Measurements from ENCODE around the gene CBLN3.

Gene CBLN3

DNA sequence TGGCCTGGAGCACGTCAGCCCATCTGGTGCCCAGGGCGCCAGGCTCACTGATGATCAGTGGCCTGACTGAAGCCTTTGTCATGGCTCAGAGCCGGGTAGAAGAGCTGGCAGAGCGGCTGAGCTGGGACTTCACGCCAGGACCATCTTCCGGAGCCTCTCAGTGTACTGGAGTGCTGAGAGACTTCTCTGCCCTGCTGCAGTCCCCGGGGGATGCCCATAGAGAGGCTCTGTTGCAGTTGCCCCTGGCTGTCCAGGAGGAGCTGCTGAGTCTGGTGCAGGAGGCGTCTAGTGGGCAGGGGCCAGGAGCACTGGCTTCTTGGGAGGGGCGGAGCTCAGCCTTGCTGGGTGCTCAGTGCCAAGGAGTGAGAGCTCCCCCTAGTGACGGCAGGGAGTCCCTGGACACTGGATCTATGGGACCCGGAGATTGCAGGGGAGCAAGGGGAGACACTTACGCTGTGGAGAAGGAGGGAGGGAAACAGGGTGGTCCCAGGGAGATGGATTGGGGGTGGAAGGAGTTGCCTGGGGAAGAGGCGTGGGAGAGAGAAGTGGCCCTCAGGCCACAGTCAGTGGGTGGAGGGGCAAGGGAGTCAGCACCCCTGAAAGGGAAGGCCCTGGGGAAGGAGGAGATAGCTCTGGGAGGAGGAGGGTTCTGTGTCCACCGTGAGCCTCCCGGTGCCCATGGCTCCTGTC lies 2.2 kb upstream of the CBLN3 start (continued):
- TF ChIP-seq, protein P1, sequence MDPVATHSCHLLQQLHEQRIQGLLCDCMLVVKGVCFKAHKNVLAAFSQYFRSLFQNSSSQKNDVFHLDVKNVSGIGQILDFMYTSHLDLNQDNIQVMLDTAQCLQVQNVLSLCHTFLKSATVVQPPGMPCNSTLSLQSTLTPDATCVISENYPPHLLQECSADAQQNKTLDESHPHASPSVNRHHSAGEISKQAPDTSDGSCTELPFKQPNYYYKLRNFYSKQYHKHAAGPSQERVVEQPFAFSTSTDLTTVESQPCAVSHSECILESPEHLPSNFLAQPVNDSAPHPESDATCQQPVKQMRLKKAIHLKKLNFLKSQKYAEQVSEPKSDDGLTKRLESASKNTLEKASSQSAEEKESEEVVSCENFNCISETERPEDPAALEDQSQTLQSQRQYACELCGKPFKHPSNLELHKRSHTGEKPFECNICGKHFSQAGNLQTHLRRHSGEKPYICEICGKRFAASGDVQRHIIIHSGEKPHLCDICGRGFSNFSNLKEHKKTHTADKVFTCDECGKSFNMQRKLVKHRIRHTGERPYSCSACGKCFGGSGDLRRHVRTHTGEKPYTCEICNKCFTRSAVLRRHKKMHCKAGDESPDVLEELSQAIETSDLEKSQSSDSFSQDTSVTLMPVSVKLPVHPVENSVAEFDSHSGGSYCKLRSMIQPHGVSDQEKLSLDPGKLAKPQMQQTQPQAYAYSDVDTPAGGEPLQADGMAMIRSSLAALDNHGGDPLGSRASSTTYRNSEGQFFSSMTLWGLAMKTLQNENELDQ (tag by site-specific recombination; IDR thresholded peaks at IDR 0.05; ENCODE audit: low read depth) = no peak
- TF ChIP-seq ZNF529 (tag by site-specific recombination; IDR thresholded peaks at IDR 0.05; ENCODE audit: insufficient replicate concordance) = no peak
- no peak for TF ChIP-seq ZNF488 (tag by site-specific recombination; IDR thresholded peaks at IDR 0.05)
- TF ChIP-seq, protein P2, sequence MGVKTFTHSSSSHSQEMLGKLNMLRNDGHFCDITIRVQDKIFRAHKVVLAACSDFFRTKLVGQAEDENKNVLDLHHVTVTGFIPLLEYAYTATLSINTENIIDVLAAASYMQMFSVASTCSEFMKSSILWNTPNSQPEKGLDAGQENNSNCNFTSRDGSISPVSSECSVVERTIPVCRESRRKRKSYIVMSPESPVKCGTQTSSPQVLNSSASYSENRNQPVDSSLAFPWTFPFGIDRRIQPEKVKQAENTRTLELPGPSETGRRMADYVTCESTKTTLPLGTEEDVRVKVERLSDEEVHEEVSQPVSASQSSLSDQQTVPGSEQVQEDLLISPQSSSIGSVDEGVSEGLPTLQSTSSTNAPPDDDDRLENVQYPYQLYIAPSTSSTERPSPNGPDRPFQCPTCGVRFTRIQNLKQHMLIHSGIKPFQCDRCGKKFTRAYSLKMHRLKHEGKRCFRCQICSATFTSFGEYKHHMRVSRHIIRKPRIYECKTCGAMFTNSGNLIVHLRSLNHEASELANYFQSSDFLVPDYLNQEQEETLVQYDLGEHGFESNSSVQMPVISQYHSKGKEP (tag by site-specific recombination; IDR thresholded peaks at IDR 0.05) = no peak
- TF ChIP-seq, protein P3, sequence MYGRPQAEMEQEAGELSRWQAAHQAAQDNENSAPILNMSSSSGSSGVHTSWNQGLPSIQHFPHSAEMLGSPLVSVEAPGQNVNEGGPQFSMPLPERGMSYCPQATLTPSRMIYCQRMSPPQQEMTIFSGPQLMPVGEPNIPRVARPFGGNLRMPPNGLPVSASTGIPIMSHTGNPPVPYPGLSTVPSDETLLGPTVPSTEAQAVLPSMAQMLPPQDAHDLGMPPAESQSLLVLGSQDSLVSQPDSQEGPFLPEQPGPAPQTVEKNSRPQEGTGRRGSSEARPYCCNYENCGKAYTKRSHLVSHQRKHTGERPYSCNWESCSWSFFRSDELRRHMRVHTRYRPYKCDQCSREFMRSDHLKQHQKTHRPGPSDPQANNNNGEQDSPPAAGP (tag by site-specific recombination; IDR thresholded peaks at IDR 0.05) = peak; percentile 92
- peak; percentile 76 for TF ChIP-seq KLF9 (tag by site-specific recombination; IDR thresholded peaks at IDR 0.05; ENCODE audit: low read depth)
- peak; percentile 63 for TF ChIP-seq KLF1 (tag by site-specific recombination; IDR thresholded peaks at IDR 0.05)
- peak; percentile 68; the same call in 1 of the 2 replicates for TF ChIP-seq ZBTB20 (tag by site-specific recombination; IDR thresholded peaks at IDR 0.05)
- peak; percentile 64; the same call in 1 of the 2 replicates for TF ChIP-seq SP3 (tag by site-specific recombination; IDR thresholded peaks at IDR 0.05)
- TF ChIP-seq ZBTB8A (tag by site-specific recombination; IDR thresholded peaks at IDR 0.05) = peak; percentile 90
- TF ChIP-seq ZBTB10 (tag by site-specific recombination; IDR thresholded peaks at IDR 0.05) = peak; percentile 94
- TF ChIP-seq, protein P4, sequence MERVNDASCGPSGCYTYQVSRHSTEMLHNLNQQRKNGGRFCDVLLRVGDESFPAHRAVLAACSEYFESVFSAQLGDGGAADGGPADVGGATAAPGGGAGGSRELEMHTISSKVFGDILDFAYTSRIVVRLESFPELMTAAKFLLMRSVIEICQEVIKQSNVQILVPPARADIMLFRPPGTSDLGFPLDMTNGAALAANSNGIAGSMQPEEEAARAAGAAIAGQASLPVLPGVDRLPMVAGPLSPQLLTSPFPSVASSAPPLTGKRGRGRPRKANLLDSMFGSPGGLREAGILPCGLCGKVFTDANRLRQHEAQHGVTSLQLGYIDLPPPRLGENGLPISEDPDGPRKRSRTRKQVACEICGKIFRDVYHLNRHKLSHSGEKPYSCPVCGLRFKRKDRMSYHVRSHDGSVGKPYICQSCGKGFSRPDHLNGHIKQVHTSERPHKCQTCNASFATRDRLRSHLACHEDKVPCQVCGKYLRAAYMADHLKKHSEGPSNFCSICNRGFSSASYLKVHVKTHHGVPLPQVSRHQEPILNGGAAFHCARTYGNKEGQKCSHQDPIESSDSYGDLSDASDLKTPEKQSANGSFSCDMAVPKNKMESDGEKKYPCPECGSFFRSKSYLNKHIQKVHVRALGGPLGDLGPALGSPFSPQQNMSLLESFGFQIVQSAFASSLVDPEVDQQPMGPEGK (tag by site-specific recombination; IDR thresholded peaks at IDR 0.05) = peak; percentile 87
- TF ChIP-seq ZNF600 (tag by site-specific recombination; IDR thresholded peaks at IDR 0.05) = peak; percentile 83
- TF ChIP-seq GLIS2 (tag by site-specific recombination; IDR thresholded peaks at IDR 0.05) = peak; percentile 52
- TF ChIP-seq EGR2 (tag by site-specific recombination; IDR thresholded peaks at IDR 0.05; ENCODE audit: low read depth) = 0 out of 2 replicates have a peak, but pooled peaks have one; percentile 17
- TF ChIP-seq ZNF585B (tag by site-specific recombination; IDR thresholded peaks at IDR 0.05) = no peak
- peak; percentile 52 for TF ChIP-seq ZNF629 (tag by site-specific recombination; IDR thresholded peaks at IDR 0.05)
- TF ChIP-seq ZNF324 (tag by site-specific recombination; IDR thresholded peaks at IDR 0.05) = peak; percentile 75; the same call in 1 of the 2 replicates
- TF ChIP-seq ZNF548 (tag by site-specific recombination; IDR thresholded peaks at IDR 0.05) = no peak
- peak; percentile 48; the same call in 1 of the 2 replicates for TF ChIP-seq ZNF394 (tag by site-specific recombination; IDR thresholded peaks at IDR 0.05; ENCODE audit: borderline replicate concordance)
- no peak for TF ChIP-seq ZNF555 (tag by site-specific recombination; conservative IDR thresholded peaks at IDR 0.05)
- TF ChIP-seq ZBTB17 (tag by site-specific recombination; IDR thresholded peaks at IDR 0.05) = peak; percentile 79
- 0 out of 2 replicates have a peak, but pooled peaks have one; percentile 17 for TF ChIP-seq IKZF3 (tag by site-specific recombination; IDR thresholded peaks at IDR 0.05)
- peak; percentile 60; the same call in 1 of the 2 replicates for TF ChIP-seq TRIM28 (IDR thresholded peaks at IDR 0.05; ENCODE audit: borderline replicate concordance, low read length)
- TF ChIP-seq ZNF2 (tag by site-specific recombination; IDR thresholded peaks at IDR 0.05) = peak; percentile 66
- TF ChIP-seq ZXDB (tag by site-specific recombination; IDR thresholded peaks at IDR 0.05) = peak; percentile 81
- peak; percentile 77 for TF ChIP-seq GLIS1 (tag by site-specific recombination; IDR thresholded peaks at IDR 0.05)
- TF ChIP-seq ZIC2 (tag by site-specific recombination; IDR thresholded peaks at IDR 0.05) = peak; percentile 34; the same call in 1 of the 2 replicates
